GM20431 (cell line): ENCODE data around the gene GDI2.
"Not testable (repeated sequence)": the region's sequence is repeated elsewhere in the genome, so short reads cannot be mapped to it uniquely, and the experiment has no call there.

Experiments used
- in situ Hi-C: fragments of 300-500 bp; cut with MseI, MboI; formaldehyde crosslinking; loops from one replicate; pipeline ENCODE4 v1.15.0; 2020; ENCODE audit warnings: low sequenced_read_pairs; ENCODE audit not compliant: unreplicated experiment

GDI2 gene

GRCh38 chr10:5794236-5794635 is 19.0 kb downstream of the GDI2 start:
- in situ Hi-C loops: no loop called here

GRCh38 chr10:5789626-5790025 is 23.6 kb downstream of the GDI2 start:
- in situ Hi-C loops: no loop called here

DNA sequence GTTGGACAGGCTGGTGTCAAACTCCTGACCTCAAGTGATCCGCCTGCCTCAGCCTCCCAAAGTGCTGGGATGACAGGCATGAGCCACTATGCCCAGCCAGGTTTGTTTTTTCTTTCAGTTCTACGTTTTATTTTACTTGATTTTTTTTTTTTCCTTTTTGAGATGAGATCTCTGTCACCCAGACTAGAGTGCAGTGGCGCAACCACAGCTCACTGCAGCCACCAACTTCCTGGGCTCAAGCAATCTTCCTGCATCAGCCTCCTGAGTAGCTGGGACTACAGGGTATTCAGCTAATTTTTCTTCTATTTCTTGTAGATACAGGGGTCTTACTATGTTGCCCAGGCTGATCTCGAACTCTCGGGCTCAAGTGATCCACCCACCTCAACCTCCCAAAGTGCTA is 24.3 kb downstream of the GDI2 start:
- in situ Hi-C loops: no loop called here

DNA sequence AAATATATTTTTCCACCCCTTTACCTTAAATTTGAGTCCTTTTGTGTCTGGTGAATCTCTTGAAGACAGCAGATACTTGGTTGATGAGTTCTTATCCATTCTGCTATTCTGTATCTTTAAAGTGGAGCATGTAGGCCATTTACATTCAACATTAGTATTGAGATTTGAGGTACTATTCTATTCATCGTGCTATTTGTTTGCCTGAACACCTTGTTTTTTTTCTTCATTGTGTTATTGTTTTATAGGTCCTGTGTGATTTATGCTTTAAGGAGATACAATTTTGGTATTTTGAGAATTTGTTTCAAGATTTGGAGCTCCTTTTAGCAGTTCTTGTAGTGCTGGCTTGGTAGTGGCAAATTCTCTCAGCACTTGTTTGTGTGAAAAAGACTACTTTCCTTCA is 29.9 kb downstream of the GDI2 start:
- in situ Hi-C loops: no loop called here

GRCh38 chr10:5782174-5782573 is 31.1 kb downstream of the GDI2 start:
- in situ Hi-C loops: no loop called here

DNA sequence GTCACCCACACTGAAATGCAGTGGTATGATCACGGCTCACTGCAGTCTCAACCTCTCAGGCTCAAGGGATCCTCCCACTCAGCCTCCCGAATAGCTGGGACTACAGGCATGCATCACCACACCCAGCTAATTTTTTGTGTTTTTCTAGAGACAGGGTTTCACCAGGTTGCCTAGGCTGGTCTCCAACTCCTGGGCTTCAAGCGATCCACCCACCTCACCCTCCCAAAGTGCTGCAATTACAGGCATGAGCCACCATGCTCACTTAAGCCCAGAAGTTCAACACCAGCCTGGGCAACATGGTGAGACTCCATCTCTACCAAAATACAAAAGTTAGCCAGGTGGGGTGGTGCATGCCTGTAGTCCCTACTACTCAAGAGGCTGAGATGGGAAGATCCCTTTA is 33.5 kb downstream of the GDI2 start:
- in situ Hi-C loops: no loop called here

DNA sequence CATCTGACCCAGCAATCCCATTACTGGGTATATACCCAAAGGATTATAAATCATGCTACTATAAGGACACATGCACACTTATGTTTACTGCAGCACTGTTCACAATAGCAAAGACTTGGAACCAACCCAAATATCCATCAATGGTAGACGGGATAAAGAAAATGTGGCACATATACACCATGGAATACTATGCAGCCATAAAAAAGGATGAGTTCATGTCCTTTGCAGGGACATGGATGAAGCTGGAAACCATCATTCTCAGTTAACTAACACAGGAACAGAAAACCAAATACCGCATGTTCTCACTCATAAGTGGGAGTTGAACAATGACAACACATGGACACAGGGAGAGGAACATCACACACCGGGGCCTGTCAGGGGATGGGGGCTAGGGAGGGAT is 35.5 kb downstream of the GDI2 start:
- in situ Hi-C loops: not testable (repeated sequence)

- in situ Hi-C loops: no loop called here
Measured at GRCh38 chr10:5776881-5777197, 36.4 kb downstream of the GDI2 start.

DNA sequence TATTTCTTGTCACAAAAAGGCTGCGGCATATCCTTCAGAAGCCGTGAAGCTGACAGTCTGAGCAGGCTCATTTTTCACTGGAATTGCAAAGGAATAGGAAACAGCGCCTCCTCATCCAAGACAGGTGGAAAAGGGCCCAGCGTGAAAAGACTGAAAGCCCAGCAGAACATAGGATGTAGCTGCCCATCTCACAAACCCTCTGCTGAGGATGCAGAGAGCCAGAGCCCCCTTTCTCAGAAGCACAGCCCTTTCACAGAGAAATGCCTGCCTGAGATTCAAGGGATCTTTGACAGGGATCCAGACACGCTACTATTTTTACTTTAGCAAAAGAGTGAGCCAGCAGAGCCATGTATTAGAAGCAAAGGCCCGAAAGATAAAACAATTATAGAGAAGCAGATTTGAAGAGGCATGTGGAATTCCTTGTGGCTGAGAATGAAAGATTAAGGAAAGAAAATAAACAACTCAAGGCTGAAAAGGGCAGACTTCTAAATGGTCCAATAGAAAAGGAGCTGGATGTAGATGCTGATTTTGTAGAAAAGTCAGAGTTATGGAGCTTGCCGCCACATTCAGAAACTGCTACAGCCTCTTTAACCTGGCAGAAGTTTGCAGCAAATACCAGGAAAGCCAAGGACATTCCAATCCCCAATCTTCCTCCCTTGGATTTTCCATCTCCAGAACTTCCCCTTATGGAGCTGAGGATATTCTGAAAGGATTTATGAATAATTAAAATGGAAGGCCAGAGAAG is 36.9 kb downstream of the GDI2 start:
- in situ Hi-C loops: no loop called here

DNA sequence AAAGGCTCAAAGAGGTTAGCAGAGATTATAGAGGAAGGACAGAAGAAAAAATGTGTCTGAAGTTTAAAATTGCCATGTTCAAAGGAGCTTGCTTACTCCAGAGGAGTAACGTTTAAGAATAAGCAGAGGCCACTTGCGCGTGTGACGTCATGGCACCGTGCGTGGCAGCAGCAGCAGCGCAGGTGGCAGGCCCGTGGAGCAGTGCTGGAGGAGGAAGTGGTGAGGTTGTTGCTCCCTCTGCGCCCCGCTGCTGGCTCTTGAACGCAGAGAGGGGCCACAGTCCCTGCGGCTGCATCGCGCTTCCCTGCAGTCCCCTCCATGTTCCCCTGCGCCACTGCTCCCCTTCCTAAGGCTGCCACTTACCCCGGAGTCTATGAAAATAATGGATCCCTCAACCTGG is 37.5 kb downstream of the GDI2 start:
- in situ Hi-C loops: no loop called here

- in situ Hi-C loops: no loop called here
Measured at GRCh38 chr10:5774987-5775620, 38.1 kb downstream of the GDI2 start.

DNA sequence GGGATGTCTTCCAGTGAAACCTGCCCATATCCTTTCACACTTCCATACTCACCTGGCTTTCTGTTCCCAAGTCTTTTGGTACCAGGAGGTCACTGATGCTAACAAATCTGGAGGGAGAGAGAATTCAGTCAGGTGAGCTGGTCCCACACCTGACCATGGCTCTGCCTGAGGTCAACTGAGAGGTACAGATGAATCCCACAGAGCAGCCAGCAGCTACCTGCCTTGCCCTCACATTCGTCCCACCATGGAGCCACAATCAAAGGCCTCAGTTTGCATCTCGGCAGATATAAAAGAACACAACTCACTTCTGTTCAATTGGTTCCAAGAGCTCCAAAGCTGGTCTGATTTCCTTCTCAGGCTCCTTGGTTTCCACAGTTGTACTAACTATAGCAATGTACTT is 47.0 kb downstream of the GDI2 start:
- in situ Hi-C loops: no loop called here

- in situ Hi-C loops: no loop called here
Measured at GRCh38 chr10:5765617-5766016, 47.6 kb downstream of the GDI2 start.

- in situ Hi-C loops: no loop called here
Measured at GRCh38 chr10:5764422-5765297, 48.6 kb downstream of the GDI2 start.

DNA sequence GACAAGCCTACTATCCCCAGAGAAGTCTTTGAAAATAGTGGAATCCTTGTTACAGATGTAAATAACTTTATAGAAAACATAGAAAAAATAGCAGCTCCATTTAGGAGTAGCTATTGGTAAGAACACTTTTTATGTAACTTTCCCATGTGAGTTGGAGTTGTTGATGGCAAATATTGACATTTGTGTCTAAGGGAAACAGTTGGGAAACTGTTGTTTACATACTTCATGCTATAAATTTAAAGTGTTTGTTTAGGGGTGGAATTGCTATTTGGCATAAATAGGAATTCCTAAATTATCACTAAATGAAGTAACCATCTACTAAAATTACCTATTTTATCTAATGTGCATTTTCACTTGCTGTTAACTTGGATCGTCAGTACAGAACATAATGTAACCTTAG is 50.7 kb downstream of the GDI2 start:
- in situ Hi-C loops: no loop called here

- in situ Hi-C loops: no loop called here
Measured at GRCh38 chr10:5761220-5761619, 52.0 kb downstream of the GDI2 start.

DNA sequence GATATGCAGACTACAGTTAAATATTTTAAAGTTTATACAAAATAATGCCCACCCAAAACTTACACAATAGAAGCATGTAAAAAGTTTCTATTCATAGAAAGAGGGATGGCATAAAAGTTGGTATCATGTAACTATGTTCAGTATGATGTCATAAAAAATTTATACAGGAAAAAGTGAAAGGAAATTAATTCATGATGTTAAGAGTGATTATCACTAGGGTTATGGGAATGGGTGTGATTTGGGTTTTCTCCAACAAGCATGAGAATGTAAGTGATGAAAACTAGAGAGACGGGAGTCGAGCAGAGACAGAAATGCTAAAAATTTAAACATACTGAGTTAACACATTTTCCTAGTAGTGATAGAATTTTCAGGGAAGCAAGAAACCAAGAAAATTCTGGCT is 52.7 kb downstream of the GDI2 start:
- in situ Hi-C loops: no loop called here

GRCh38 chr10:5758927-5759326 is 54.3 kb downstream of the GDI2 start:
- in situ Hi-C loops: no loop called here

- in situ Hi-C loops: no loop called here
Measured at GRCh38 chr10:5757766-5758517, 55.3 kb downstream of the GDI2 start.

- in situ Hi-C loops: no loop called here
Measured at GRCh38 chr10:5752301-5752871, 60.8 kb downstream of the GDI2 start.
